Stimulated activated CD8-positive, alpha-beta memory T cell treated with anti-CD3 and anti-CD28 coated beads, Interleukin-7, amount 100 ng/mL, for 1 hour (primary cell): ENCODE results near the gene LARP4B.
"Not testable (repeated sequence)": the region's sequence is repeated elsewhere in the genome, so short reads cannot be mapped to it uniquely, and the experiment has no call there.

Experiments
- DNase-seq, 2 donors: peaks; one replicate each; pipeline ENCODE4 v3.0.0-alpha.2; 2020; ENCODE audit warnings: low read depth in 2 of 2

Gene LARP4B

DNA sequence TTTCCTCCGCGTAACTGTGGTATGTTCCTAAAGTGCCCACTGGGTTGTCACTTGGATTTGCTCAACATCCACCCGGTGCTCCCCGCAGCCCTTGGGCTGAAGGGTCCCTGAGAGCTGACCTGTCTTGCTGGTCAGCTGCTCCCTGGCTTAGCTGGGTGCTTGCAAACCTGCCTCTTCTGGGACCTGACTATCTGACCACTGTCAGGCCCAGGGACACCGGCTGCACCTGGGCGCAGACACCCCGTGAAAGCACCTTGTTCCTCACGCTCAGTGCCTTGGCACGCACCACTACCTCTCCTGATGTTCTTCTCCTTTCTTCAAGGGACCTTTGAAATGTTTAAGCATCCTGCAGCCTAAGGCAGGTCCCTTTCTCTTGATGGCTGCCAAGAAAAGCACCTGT, 26.6 kb upstream of the LARP4B start:
- no peak for DNase-seq

DNA sequence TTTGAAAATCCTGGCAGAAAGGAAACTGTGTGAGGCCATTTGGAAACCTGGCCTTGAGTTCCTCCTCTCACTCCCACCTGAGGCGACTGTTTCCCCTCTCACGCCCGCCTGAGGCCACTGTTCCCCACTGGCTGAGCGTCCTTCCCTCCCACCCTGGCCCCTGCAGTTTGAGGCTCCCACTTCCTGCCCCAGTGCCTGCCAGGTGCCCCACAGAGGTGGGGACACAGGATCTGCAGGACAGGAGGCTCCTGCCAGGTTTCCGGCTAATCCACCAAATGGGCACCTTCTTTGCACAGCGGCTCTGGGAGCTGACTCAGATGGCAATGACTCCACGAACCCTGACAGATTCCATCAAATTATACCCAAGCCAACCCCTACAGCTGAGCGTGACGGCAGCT, 24.3 kb upstream of the LARP4B start:
- DNase-seq, result no peak

DNA sequence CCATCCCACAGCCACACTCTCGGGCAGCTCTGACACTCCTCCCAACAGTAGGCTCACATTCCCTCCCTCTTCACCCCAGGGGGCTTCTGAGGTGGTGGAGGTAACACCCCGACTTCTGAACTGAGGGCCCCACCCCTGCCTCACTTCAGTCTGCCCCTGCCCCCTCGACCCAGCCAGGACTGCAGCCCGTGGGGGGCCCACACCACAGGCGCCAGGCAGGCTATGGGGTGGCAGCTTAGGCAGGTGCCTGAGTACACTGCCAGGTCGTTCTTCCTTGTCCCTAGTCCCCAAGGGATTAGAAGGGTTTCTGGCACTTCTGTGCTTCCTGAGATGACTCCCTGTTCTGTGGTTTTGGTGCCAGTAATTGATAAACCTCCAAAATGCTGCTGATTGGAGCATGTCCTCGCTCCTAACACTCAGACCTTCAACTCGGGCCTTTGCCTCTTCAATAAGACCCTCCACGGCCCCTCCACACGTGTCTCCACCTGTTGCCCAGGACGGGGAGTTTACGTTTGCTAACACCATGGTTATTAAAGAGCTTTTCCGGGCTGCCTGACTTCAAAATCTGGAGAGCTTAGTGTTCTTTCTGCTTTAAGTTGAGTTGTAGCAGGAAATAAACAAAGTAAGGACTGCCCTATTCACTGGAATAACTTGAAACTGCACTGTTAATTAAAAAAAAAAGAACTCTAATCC, 23.8 kb upstream of the LARP4B start:
- no peak for DNase-seq

DNA sequence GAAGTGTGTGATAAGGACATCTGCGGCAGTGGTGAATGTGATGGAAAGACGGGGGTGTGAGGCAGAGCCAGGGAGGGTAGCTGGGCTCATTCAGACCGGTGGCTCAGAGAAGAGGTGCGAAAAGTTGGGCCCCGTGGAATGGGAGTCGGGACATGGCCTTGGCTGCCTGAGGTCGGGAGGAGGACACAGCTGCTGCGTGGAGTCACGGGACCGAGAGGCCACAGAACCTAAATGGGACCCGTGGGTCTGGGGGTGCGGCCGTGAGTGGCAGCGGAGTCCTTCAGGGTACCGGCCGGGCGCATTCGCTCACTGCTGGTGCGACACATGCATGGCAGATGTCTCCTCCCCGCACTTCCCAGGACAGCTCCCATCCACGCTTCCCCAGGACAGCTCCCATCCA, 22.9 kb upstream of the LARP4B start:
- no peak for DNase-seq

DNA sequence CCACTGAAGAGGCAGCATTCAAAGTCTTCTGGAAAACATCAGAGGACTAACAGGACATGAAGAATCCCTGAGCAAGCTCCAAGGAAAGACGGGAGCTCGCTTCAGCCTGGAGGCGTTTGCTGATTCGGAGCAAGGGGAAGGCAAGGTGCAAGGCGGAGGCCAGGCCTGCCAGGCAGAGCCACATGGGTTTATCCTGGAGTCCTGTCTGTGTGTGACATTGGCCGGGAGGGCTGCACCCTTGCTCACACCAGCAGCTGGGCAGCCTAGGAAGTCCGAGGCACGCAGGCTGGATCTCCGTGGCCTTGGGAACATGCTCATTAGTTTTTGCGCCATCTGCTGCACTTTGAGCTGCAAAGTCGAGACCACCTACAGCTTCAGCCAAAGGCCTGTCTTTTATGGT, 22.3 kb upstream of the LARP4B start:
- no peak for DNase-seq

DNA sequence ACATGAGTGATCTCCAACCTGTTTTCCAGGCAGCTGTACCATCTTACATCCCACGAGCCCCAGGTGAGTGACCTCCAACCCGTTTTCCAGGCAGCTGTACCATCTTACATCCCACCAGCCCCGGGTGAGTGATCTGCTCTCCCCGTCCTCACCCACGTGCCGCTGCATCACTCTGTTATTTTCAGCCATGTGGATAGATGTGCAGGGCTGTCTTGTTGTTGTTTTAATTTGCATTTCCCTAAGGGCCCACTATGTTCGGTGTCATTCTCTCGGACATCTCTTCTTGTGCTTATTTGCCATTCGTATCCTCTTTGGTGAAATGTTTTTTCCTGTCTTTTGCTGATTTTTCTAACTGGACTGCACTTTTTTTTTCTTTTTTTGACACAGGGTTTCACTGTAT, 17.9 kb upstream of the LARP4B start:
- DNase-seq, result no peak

DNA sequence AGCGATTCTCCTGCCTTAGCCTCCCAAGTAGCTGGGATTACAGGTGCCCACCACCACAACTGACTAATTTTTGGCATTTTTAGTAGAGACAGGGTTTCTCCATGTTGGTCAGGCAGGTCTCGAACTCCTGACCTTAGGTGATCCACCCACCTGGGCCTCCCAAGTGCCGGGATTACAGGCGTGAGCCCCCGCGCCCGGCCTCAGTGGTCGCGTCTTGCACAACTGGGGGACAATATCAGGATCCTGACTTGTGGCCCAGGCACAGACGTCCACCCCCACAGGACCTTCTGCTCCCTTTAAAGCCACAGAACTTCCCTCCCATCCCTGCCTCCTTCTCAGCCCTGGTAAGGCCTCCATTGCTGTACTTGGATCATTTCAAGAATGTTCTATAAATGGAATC, 16.8 kb upstream of the LARP4B start:
- DNase-seq, result no peak

DNA sequence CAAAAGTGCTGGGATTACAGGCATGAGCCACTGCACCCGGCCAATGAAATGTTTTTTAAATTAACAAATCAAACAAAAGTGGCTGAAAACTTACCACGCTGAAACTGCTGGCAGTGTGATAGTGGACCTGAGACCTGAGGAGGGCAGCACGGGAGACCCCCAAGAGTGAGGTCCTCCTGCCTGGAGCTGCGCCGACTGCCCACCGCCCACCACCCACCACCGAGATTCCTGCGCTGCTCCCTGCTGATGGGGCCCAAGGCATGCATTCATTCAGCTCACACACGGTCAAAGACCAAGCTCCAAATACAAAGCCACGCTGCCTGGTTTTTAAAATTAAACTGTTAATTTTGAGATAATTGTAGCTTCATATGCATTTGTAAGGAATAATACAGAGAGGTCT, 16.4 kb upstream of the LARP4B start:
- DNase-seq, result no peak

DNA sequence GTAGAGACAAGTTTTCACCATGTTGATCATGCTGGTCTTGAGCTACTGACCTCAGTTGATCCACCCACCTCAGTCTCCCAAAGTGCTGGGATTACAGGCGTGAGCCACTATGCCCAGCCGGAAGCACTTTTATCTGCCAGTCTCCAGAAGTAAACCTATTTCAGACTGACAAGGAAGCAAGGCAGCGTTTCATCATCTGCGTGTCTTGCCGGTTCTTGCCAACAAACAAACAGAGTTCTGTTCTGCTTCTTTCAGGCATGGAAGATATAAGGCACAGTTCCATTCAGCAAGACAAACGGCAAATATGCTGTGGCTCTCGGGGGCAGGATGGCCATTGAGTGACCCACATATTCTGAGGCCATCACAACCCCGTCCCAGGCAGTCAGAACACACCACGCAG, 15.5 kb upstream of the LARP4B start:
- no peak for DNase-seq

DNA sequence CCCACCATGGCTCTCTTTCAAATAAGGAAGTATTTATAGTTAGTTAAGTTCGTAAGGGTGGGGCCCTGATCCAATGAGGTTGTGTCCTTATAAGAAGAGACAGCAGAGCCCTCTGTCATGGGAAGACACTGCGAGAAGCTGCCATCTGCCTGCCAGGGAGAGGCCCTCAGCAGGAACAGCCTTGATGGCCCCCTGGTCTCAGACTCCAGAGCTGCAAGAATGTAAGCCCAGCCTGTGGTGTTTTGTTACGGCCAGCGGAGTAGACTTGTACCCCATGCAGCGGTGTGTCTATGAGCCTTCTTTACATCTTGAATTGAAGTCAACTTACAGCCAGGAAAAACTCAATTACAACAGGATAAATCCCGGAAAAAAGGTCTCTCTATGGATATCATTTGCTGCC, 14.3 kb upstream of the LARP4B start:
- DNase-seq, result no peak

DNA sequence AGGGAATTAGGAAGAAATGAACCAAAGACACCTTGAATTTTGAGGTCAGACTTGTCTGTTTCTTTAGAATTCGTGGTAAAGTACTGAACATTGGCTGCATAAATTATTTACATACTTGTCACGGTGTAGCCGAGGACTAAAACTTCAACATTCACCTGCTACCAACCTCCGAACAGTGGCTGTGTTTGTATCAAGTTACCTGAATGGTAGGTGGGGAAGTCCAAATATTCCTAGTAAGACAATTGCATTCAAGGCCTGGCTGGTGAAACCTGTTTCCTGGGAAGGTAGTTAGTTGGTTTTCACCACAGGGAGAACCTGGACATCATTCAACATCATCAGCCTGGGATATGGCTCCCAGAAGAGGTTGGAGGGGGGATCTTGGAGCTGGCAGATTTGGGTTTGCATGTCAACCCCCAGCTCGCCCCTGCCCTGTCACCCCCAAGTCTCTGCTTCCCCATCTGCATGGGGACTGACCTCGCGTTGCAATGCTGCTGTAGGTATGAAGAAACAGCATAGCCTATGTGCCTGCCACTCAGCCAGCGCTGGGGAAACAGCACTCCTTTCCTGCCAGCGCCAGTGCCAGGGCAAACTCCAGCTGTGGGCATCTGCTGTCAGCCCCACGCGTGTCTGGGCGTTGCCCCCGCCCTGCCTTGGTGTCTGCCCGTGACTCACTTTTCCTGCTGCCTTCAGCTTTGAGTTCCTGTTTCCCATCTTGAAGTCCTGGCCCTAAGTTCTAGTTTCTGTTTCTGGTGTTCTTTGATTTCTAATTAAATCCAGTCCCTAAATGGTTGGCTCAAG, 12.7 kb upstream of the LARP4B start:
- DNase-seq, result no peak

DNA sequence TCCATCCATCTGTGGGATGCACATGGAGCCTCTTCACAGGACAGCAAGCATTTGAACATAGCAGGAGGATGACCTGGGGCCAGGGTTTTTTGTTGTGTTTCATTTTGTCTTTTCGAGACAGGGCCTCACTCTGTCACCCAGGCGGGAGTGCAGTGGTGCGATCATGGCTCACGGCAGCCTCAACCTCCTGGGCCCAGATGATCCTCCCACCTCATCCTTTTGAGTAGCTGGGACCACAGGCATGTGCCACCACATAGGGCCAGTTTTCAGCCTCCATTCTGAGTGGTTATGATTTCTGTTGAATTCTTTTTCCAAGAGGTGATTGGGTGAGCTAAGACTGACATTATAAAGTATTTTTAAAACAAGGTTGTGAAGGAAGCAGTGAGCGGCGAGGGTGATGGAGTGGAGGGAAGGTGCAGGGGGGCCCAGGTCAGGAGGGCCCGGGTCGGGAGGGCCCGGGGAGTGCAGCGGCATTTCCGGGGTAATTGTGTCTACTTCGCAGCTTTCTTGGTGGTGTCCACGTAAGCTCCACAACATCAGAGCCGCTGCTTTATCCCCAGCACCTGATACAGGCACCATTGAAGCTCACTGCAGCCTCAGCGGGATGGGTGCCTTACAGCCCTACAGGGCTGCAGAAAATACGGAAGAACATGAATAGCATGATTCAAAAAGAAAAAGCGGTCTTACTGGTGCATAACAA, 12.0 kb upstream of the LARP4B start:
- no peak for DNase-seq

DNA sequence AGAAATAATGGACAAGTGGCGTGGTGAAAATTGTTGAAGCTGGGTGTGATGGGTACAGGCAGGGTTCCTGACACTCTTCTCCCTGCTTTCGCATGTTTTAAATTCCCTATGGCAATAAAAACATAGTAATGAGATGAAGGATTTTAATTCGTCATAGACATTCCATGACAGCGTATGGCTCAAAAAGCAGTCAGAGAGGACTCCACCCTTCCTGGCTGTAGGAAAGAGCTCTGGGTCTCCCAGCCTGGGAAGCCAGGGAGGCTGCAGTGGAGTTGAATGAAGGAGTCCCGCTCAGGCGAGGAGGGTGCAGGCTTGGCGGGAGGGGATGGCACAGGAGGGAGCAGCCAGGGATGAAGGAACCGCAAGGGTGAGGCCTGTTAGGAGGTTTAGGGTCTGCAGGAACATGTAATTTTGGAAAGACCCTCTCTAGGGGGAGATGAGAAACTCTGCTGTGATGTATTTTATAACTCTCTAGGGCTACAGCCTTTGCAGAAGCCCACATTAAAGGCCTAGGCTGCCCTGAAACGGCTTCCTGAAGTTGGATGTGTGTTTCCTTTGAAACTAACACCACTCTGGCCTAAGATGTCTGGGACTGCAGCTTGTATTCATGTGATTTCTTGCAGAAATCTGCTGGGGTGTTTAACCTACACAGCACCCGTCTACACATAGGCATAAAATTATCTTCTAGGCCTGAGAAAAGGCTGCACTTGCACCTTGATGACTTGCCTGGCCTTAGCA, 7.6 kb upstream of the LARP4B start:
- no peak for DNase-seq

DNA sequence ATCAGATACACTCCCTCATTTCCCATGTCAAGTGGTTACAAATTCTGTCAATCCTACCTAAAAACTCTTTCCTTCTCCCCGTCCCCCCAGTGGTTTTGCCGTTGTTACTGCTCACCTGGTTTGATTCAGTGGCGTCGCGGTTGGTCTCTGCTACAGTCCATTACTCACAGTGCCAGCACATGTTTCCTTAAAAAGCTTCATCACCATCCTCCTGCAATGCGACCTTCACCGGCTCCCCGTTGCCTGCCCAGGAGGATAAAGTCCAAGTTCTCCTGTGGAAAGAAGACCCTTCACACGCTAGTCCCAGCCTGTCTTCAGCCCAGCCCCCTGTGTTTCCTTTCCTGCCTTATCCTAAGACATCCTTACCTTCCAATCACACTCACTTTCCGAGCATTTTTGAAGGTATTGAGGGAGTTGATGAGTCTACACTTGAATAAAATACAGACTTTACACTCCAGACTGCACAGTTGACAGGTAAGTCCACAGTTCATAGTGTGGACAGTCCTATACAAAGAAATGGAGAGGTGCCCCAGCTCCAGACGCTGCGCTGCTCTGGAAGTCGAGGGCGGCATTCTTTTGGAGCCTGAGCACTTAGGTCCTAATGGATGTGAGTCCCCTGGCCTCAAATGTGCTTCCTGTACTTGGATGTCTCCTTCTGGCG, 3.4 kb upstream of the LARP4B start:
- DNase-seq, result no peak

DNA sequence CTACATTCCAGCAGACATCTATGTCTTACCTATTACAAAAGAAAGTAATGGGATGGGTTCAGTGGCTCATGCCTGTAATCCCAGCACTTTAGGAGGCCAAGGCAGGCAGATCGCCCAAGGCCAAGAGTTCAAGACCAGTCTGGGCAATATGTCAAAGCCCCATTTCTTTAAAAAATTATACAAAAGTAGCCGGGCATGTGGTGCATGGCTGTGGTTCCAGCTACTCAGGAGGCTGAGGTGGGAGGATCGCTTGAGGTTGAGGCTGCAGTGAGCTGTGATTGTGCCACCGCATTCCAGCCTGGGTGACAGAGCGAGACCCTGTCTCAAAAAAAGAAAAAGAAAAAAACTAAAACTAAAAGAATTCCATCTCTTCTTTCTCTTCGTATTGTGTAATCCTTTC, 2.7 kb upstream of the LARP4B start:
- not testable (repeated sequence) for DNase-seq

DNA sequence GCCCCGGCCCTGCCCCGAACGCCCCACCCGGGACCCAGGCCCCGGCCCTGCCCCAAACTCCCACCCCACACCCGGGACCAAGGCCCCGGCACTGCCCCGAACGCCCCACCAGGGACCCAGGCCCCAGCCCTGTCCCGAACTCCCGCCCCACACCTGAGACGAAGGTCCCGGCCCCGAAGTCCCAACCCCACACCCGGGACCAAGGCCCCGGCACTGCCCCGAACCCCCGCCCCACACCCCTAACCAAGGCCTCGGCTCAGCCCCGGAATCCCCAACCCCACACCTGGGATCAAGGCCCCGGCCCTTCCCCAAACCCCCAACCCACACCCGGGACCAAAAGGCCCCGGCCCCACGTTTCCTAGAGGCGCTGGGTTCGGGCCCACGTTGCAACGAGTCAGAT, 1.1 kb upstream of the LARP4B start:
- no peak for DNase-seq

DNA sequence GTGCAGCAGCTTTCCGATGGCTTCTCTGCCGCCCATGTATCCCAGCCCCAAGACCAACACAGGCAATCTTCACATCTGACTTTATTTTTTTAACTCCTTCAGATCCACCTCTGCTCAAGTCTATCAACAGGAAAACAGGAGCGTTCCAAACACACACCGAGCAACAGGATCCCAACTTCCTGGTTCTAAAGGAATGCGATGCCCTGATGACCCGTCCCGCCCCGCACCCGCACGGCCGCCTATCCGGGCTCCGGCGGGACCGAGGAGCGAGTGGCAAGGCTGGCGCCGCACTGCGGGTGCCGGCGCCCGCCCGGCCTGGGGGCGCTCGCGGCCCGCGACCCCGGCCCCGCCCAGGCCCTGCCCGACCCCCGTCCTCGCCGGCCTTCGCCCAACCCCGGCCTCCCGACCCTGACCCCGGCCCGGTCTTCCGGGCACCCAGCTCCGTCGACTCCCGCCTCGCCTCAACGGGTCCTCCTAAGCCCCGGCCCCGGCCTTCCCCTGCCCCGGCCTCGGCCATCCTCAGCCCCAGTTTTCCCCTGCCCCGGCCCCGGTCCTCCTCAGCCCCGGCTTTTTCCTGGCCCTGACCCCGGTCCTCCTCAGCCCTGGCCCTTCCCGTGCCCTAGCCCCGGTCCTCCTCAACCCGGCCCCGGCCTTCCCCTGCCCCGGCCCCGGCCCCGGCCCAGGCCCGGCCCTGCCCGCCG, 730 bp downstream of the LARP4B start:
- no peak for DNase-seq

DNA sequence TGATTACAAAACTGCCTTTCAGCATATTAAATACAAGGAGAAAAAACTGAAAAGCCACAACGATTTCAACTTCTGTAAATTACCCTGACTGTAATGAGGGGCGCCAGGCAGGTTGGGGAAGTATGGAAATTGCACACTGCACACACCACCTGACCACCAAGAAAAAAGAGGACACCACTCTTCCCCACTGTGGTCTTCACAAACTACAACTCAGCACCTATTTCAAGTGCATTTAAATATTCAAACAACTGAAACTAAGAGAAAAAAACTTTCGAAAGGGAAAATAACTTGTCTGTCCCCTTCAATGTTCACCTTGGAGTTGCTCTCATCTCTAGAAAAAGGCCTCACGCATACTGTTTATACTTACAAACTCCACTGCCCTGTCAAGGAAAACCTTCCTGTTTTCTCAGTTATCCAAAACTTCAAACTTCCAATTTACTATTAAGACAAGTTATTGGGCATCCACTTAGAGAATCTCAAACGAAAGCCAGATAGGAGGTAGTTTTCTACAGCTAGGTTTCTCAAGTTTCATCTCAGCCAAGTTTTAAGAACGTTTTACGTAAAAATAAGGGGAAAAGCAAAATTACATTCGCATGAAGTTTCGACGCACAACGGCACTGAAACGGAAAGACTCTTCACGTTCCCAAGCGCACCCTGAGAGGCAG, 1.4 kb downstream of the LARP4B start:
- DNase-seq, result no peak

DNA sequence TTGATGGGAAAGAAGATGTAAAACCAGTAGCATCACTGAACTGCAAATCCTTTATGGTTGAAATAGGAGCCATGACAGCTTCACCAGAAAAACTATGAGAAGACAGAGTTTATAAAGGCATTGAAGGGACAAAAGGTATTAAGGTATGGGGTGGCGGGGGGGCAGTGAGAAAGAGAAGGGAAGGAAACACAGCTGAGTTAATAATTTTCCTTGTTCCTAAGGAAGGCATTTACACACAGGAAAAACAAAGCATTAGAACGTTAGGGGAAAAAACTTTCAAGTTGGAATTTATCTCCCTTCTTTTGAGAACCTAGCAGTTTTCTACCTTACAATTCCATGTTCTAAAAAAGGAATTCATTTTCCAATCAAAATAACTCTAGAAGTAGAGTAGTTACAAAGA, 4.4 kb downstream of the LARP4B start:
- DNase-seq, result no peak

DNA sequence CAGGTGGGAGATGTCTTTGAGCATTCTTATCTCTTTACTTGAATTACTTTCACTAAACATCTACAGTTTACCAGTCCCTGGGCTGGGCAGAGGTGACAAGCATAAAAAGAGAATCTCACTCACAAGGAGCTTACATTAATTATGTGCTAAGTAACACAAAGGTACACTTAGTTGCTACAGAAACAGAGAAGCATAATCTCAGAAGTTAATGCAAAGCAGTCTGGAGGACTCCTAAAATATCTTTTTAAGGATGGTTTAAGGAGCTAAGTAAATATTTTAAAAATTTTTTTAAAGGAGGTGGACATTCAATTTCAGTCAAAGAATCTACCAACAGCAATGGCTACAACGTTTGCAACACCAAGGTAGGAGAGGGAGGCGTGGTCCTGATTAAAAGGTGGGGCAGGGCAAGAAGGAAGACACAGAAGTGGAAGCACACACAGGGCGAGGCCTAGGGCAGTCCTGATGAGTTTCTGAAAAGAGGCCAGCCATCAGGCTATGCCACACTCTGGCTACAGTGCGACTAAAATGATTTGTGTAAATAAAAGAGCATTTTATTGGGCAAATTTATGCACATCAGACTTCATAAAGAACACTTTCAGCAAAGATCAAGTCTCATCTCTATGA, 5.3 kb downstream of the LARP4B start:
- DNase-seq, result no peak
